GM23248 (cell line): ENCODE measurements around the gene COPS8. TPM values are rescaled to one million over a fixed set of nuclear protein-coding genes. Genes with fewer than 3 reads are reported as not detected.

ENCODE experiments used
- DNase-seq: peaks from one replicate; pipeline ENCODE4 v3.0.0-alpha.2; 2015
- H2AFZ ChIP-seq: fragments of 200-600 bp; sonication (generic); 2 replicates; pipeline ENCODE4 v1.6.1; 2016; ENCODE audit warnings: antibody characterized with exemption
- H3F3A ChIP-seq: fragments of 200-600 bp; sonication (generic); 2 replicates; pipeline ENCODE4 v1.6.1; 2016; ENCODE audit warnings: mild to moderate bottlenecking, antibody characterized with exemption, mixed run types; ENCODE audit not compliant: insufficient read depth
- H3K27ac ChIP-seq: fragments of 200-600 bp; sonication (generic); 2 replicates; pipeline ENCODE4 v1.5.1; 2016; ENCODE audit warnings: mild to moderate bottlenecking
- H3K27me3 ChIP-seq: fragments of 200-600 bp; sonication (generic); replicated peaks from 2 replicates; pipeline ENCODE4 v1.6.1; 2016; ENCODE audit warnings: mild to moderate bottlenecking; ENCODE audit not compliant: insufficient read depth
- H3K36me3 ChIP-seq: fragments of 200-600 bp; sonication (generic); 2 replicates; pipeline ENCODE4 v1.6.1; 2016; ENCODE audit warnings: low read depth, mild to moderate bottlenecking
- H3K4me1 ChIP-seq: fragments of 200-600 bp; sonication (generic); 2 replicates; pipeline ENCODE4 v1.6.1; 2016; ENCODE audit warnings: mild to moderate bottlenecking; ENCODE audit not compliant: insufficient read depth
- H3K4me2 ChIP-seq: fragments of 200-600 bp; sonication (generic); one replicate; pipeline ENCODE4 v1.6.1; 2016; ENCODE audit warnings: mild to moderate bottlenecking; ENCODE audit not compliant: unreplicated experiment
- H3K4me3 ChIP-seq: fragments of 200-600 bp; sonication (generic); 2 replicates; pipeline ENCODE4 v1.5.1; 2016; ENCODE audit warnings: mild to moderate bottlenecking
- H3K79me2 ChIP-seq: fragments of 200-600 bp; sonication (generic); 2 replicates; pipeline ENCODE4 v1.6.1; 2016; ENCODE audit warnings: mild to moderate bottlenecking; ENCODE audit not compliant: insufficient read depth
- H3K9ac ChIP-seq: fragments of 200-600 bp; sonication (generic); 2 replicates; pipeline ENCODE4 v1.6.1; 2016; ENCODE audit warnings: mild to moderate bottlenecking
- H3K9me2 ChIP-seq: fragments of 200-600 bp; sonication (generic); 2 replicates; pipeline ENCODE4 v1.6.1; 2016; ENCODE audit warnings: mixed run types, mild to moderate bottlenecking, moderate library complexity; ENCODE audit not compliant: insufficient read depth
- H3K9me3 ChIP-seq: fragments of 200-600 bp; sonication (generic); one replicate; pipeline ENCODE4 v1.6.1; 2017; ENCODE audit warnings: low read depth
- H4K20me1 ChIP-seq: fragments of 200-600 bp; sonication (generic); 2 replicates; pipeline ENCODE4 v1.6.0; 2016; ENCODE audit not compliant: insufficient read depth
- EZH2 ChIP-seq: fragments of 200-600 bp; sonication (generic); IDR thresholded peaks from 2 replicates; pipeline ENCODE4 v1.6.1; 2018; ENCODE audit warnings: antibody characterized with exemption, mild to moderate bottlenecking; ENCODE audit not compliant: insufficient read depth, poor library complexity, severe bottlenecking
- EZH2phosphoT487 ChIP-seq: fragments of 200-600 bp; sonication (generic); IDR thresholded peaks from 2 replicates; pipeline ENCODE4 v1.6.1; 2018; ENCODE audit warnings: antibody characterized with exemption, moderate library complexity, mild to moderate bottlenecking, low read depth; ENCODE audit not compliant: insufficient read depth
- WGBS, 2 experiments: methylation state at CpG; one replicate each; pipeline ENCODE4 v1.1.6; 2015 to 2017; ENCODE audit warnings: low lambda C conversion rate in 2 of 2, low coverage in 1 of 2; ENCODE audit errors: missing lambda C conversion rate in 2 of 2; 5-methylcytosine and 5-hydroxymethylcytosine counted together
- in situ Hi-C: fragments of 300-500 bp; cut with MboI; formaldehyde crosslinking; loops from 2 replicates; pipeline ENCODE4 v1.15.0; 2020
- polyA plus RNA-seq: library from polyadenylated mRNA; unstranded; fragments of >200 nt; fragmentation: Nextera tagmentation; extraction: Ambion mirVana; gene quantifications from 2 replicates; pipeline ENCODE4 v1.2.1, GENCODE V29; 2016
- total RNA-seq: library from RNA; depleted of rRNA; stranded (reverse); fragments of >200 nt; shearing (Covaris generic); gene quantifications from 2 replicates; pipeline ENCODE4 v1.2.3, GENCODE V29; 2014

COPS8 gene
- total and polyA plus RNA-seq, 2 experiments from 2014 or later = 148 to 164 TPM

- Histone ChIP-seq H3K36me3 (no peaks in the 10 kb centered on the region), H4K20me1 (no peaks in the 10 kb centered on the region), H3F3A (0 out of 2 replicates have a peak, but pooled peaks cover 13% of the 10 kb centered on the region), H3K79me2 (no peaks in the 10 kb centered on the region), H3K4me3 (no peak overlapping the region), H3K27ac (no peak overlapping the region), H3K27me3 (no peaks in the 10 kb centered on the region), H3K9me2 (no peaks in the 10 kb centered on the region), H3K9me3 (no peaks in the 10 kb centered on the region), H3K9ac (no peak overlapping the region), H3K4me1 (no peaks in the 10 kb centered on the region), H2AFZ (no peak overlapping the region), H3K4me2 (no peak overlapping the region)
- no peak for TF ChIP-seq EZH2phosphoT487
- TF ChIP-seq EZH2 = no peak
- DNase-seq = no peak
- WGBS, 2 experiments = 88% methylated on average over 4 of the region's 4 CpGs
- in situ Hi-C loops = no loop called here
Measured at GRCh38 chr2:237109421-237109934, 23.8 kb downstream of the COPS8 start.

GRCh38 chr2:237113026-237113795 lies 27.5 kb downstream of the COPS8 start:
- Histone ChIP-seq H3K9ac (no peak overlapping the region), H3K27ac (no peak overlapping the region), H3K9me3 (no peaks in the 10 kb centered on the region), H3K79me2 (no peaks in the 10 kb centered on the region), H3K4me1 (peaks cover 7% of the 10 kb centered on the region), H3F3A (peaks cover 14% of the 10 kb centered on the region), H3K36me3 (no peaks in the 10 kb centered on the region), H3K27me3 (no peaks in the 10 kb centered on the region), H3K9me2 (no peaks in the 10 kb centered on the region), H2AFZ (no peak overlapping the region), H3K4me3 (no peak overlapping the region), H3K4me2 (no peak overlapping the region), H4K20me1 (no peaks in the 10 kb centered on the region)
- WGBS, 2 experiments = 96% methylated on average over 4 of the region's 4 CpGs
- TF ChIP-seq EZH2phosphoT487 = no peak
- TF ChIP-seq EZH2 = no peak
- no peak for DNase-seq
- in situ Hi-C loops = no loop called here

- no peaks in the 10 kb centered on the region for H3K36me3 ChIP-seq
- H3K4me1 ChIP-seq = peaks cover 11% of the 10 kb centered on the region
- H3K4me3 ChIP-seq = no peak overlapping the region
- DNase-seq = no peak
- H3K4me2 ChIP-seq = no peak overlapping the region
- no peak overlapping the region for H3K9ac ChIP-seq
- WGBS, 2 experiments = 100% methylated on average over 3 of the region's 3 CpGs
- in situ Hi-C loops = no loop called here
- H3K9me2 ChIP-seq = no peaks in the 10 kb centered on the region
- no peak overlapping the region for H3K27ac ChIP-seq
- H3K79me2 ChIP-seq = no peaks in the 10 kb centered on the region
- no peaks in the 10 kb centered on the region for H3K9me3 ChIP-seq
- no peak for TF ChIP-seq EZH2phosphoT487
- TF ChIP-seq EZH2 = no peak
- H2AFZ ChIP-seq = no peak overlapping the region
- peaks cover 23% of the 10 kb centered on the region for H3F3A ChIP-seq
- H3K27me3 ChIP-seq = no peaks in the 10 kb centered on the region
- no peaks in the 10 kb centered on the region for H4K20me1 ChIP-seq
Measured at GRCh38 chr2:237115870-237116269, 30.2 kb downstream of the COPS8 start.

- Histone ChIP-seq H4K20me1 (no peaks in the 10 kb centered on the region), H3K9me2 (no peaks in the 10 kb centered on the region), H3K36me3 (no peaks in the 10 kb centered on the region), H3K9ac (no peak overlapping the region), H3K9me3 (no peaks in the 10 kb centered on the region), H2AFZ (no peak overlapping the region), H3F3A (peaks cover 28% of the 10 kb centered on the region), H3K27ac (no peak overlapping the region), H3K4me3 (no peak overlapping the region), H3K79me2 (no peaks in the 10 kb centered on the region), H3K4me1 (peaks cover 16% of the 10 kb centered on the region), H3K4me2 (no peak overlapping the region), H3K27me3 (no peaks in the 10 kb centered on the region)
- TF ChIP-seq EZH2 (no peak), EZH2phosphoT487 (no peak)
- in situ Hi-C loops = no loop called here
- DNase-seq = no peak
- WGBS, 2 experiments = 80 to 91% methylated on average over 2 of the region's 2 CpGs
Measured at GRCh38 chr2:237116431-237116830, 30.7 kb downstream of the COPS8 start.
